ENCODE measurements around the gene QSOX2.

The QSOX2 gene

GRCh38 chr9:136265561-136266355 lies 20.1 kb upstream of the QSOX2 start:
- DNase-seq: no peak

- DNase-seq: no peak
Measured at GRCh38 chr9:136264441-136265405, 19.1 kb upstream of the QSOX2 start.

- DNase-seq: no peak
Measured at GRCh38 chr9:136264031-136264430, 18.4 kb upstream of the QSOX2 start.

DNA sequence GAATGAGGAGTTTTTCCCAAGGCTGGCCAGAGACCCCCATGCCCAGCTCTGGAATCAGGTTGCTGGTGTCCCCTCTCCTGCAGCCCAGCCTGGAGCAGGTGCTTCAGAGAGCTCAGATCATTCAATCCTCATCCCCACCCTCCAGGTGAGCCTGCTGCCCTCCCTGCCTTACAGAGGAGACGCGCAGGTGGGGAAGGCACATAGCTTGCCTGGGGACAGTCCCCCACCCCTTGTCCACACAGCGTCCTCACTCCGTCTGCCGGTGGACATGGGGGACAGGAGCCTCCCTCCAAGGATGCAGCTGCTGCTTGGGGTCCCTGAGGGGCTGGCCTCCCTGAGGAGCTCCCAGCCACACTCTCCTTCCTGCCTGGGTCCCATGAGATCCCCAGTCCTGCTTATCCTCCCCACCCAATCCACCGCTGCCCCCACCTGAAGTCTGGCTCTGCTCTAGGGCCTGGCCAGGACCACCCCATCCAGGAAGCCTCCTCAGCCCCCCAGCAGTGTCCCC lies 17.1 kb upstream of the QSOX2 start:
- DNase-seq: no peak

DNA sequence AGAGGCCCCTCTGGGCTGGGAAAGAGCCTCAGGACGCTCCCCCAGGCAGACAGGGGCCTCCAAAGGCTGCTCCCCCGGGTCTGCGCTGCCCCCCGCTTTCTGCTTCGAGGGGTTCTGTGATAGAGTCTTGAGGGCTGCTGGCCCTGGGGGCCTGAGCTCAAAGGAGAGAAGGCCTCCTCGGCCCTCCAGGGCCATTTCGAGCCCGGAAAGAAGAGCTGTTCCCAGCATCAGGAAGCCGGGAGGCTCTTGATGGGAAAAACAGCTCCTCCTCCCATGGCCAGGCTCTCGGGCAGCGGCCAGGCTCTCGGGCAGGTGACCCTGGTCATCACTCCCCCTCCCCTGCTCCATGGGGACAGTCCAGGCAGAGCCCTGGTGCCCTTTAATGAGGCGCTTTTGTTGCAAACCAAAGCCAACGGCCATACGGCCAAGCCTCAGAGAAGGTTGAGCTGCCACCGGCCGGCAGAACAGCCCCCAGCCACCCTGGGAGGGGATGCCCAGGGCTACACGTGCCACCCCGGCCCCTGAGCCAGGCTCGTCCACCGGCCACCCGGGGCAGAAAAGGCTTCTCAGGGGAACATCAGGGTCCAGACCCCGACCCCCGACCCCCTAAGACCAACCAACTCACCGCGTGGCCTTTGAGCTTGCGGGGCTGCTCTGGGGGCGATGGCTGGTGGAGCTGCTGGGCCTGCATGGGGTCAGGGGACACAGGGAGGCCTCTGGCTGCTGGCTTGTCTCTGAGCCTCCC lies 16.2 kb upstream of the QSOX2 start:
- DNase-seq: no peak

- DNase-seq: no peak
Measured at GRCh38 chr9:136260936-136261472, 15.4 kb upstream of the QSOX2 start.

DNA sequence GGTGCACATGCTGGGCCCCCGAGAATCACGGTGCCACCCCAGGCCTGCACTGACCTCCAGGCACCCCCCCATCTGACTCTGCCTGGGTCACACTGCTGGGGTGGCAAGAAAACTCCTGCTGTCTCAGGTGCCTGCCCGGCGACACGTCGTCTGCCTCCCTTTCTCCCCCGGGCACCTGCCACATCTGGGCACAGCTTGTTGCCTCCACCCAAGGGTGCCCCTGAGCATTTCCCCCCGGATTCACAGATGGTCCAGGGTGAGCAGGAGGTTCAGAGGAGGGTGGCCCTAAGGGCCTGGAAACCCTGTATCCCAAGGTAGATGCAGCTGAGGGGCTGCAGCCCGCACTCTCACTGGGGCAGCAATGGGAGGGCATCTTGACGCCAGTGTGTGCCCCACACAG lies 14.9 kb upstream of the QSOX2 start:
- no peak for DNase-seq

- no peak for DNase-seq
Measured at GRCh38 chr9:136259836-136260235, 14.2 kb upstream of the QSOX2 start.

DNA sequence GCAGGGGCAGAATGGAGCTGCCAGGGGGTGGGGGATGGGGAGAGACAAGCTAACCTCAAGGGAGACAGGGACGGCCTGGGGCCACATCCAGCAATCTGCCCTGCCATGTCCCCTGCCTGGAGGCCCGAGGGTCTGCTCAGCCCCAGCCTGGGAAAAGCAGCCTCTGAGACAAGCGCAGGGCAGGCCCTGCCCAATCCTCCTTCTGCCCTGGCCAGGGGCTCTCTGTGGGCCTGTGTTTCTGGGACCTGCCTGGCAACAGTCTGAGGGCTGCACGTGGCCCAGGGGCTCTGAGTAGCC lies 13.9 kb upstream of the QSOX2 start:
- DNase-seq: no peak

DNA sequence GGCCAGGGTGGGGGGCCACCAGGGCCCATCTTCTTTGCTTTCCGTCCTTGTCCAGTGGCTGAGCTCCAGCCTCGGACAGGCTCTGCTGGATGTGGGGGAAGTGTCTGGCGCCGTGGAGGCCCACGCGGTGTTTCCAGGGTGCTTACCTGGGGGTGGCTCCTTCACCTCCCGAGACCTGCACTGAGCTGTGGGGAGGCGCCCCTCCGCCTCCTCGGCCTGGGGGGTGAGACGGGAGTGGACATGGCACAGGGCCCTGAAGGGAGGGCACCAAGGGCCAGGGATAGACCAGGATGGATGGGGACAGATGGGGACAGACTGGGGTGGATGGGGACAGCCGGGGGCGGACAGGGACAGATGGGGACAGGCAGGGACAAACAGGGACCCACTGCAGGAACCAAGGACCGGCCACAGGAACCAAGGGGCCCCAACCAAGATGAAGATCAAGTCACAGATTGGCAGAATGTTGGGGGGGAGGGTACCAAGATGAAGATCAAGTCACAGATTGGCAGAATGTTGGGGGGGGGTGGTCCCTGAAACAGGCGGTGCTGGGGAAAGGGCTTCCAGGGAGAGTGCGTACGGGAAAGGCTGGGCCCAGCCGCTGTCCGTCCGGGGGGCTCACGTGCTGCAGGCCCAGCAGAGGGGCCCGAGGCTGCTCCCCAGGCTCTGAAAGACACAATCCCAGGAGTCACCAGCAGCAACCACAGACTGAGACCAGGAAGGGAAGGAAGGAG lies 13.3 kb upstream of the QSOX2 start:
- no peak for DNase-seq

- no peak for DNase-seq
Measured at GRCh38 chr9:136258299-136258625, 12.7 kb upstream of the QSOX2 start.

GRCh38 chr9:136257381-136258298 lies 12.0 kb upstream of the QSOX2 start:
- no peak for DNase-seq

GRCh38 chr9:136255896-136256890 lies 10.6 kb upstream of the QSOX2 start:
- no peak for DNase-seq

GRCh38 chr9:136255166-136255538 lies 9.5 kb upstream of the QSOX2 start:
- no peak for DNase-seq

GRCh38 chr9:136254381-136255165 lies 9.0 kb upstream of the QSOX2 start:
- DNase-seq: no peak

DNA sequence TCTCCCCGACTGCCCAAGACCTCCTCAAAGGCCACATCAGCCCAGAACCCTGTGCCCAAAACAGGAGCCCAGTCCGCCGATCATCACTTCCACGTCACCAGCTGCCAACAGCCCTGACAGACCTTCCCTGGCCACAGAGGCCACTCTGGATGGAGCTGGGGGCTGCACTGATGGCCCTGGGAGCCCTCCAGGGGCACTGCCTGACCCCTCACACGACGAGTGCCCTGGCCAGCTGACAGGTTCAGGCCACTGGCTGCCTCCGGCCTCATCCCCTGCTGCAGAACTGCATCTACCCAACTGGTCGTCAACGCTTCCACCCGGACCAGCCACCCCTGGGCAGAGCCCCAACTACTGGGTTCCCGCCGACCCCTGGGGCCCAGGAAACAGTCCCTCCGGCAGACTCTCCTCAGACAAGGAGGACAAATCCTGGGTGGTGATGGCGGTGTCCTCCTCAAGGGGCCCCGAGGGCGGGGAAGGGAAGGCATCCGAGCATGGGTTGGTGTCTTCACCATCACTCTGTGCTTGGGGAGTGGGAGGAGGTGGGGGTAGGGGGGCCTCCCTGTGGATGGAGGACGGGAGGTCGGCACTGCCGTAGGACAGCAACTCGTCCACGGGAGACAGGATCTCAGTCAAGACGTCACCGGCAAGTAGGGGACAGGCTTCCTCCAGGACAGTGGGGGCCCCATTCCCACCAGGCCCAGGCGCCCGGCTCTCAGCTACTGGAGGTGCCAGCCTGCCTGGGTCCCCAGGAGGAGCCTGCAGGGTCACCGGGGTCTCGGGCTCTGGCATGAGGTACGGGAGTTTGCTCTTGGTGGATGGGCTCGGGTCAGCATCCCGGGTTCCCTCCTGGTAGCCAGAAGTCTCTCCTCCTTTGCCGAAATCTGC lies 7.9 kb upstream of the QSOX2 start:
- DNase-seq: no peak

- no peak for DNase-seq
Measured at GRCh38 chr9:136252846-136253245, 7.2 kb upstream of the QSOX2 start.
